Endodermal cell (in vitro differentiated cells): ENCODE results near the gene COL21A1. TPM values are rescaled to one million over a fixed set of nuclear protein-coding genes. Genes with fewer than 3 reads are reported as not detected.

ENCODE experiments used
- DNase-seq: peaks from one replicate; pipeline ENCODE4 v3.0.0-alpha.2; 2017
- H3K27ac ChIP-seq: 2 replicates; pipeline ENCODE4 v1.5.1; 2013; ENCODE audit warnings: mild to moderate bottlenecking, low read depth, low read length, moderate library complexity
- H3K27me3 ChIP-seq: 2 replicates; pipeline ENCODE4 v1.6.1; 2013; ENCODE audit warnings: mild to moderate bottlenecking, low read length, moderate library complexity; ENCODE audit not compliant: insufficient read depth, control insufficient read depth, poor library complexity, severe bottlenecking
- H3K36me3 ChIP-seq: 2 replicates; pipeline ENCODE4 v1.7.0; 2013; ENCODE audit warnings: mild to moderate bottlenecking, low read length, moderate library complexity; ENCODE audit not compliant: control insufficient read depth, insufficient read depth
- H3K4me1 ChIP-seq: one replicate; pipeline ENCODE4 v1.7.0; 2013; ENCODE audit warnings: low read length; ENCODE audit not compliant: control insufficient read depth, insufficient read depth
- H3K4me3 ChIP-seq: 2 replicates; pipeline ENCODE4 v1.5.1; 2013; ENCODE audit warnings: mild to moderate bottlenecking, low read length, moderate library complexity
- H3K9ac ChIP-seq: 2 replicates; pipeline ENCODE4 v1.6.1; 2013; ENCODE audit warnings: mild to moderate bottlenecking, low read length, moderate library complexity; ENCODE audit not compliant: poor library complexity, severe bottlenecking; ENCODE audit errors: extremely low read depth
- H3K9me3 ChIP-seq: 2 replicates; pipeline ENCODE4 v1.6.1; 2013; ENCODE audit warnings: mild to moderate bottlenecking, low read length, moderate library complexity; ENCODE audit not compliant: control insufficient read depth
- H3K27ac Mint-ChIP-seq: 2 replicates; pipeline ENCODE4 v1.8.0; 2020; ENCODE audit warnings: mixed read lengths
- H3K27me3 Mint-ChIP-seq: 2 replicates; pipeline ENCODE4 v1.8.0; 2021; ENCODE audit warnings: mild to moderate bottlenecking, mixed read lengths; ENCODE audit not compliant: insufficient read depth
- H3K36me3 Mint-ChIP-seq: 2 replicates; pipeline ENCODE4 v1.8.0; 2020; ENCODE audit warnings: low read depth, mixed read lengths
- H3K4me1 Mint-ChIP-seq: 2 replicates; pipeline ENCODE4 v1.8.0; 2020; ENCODE audit warnings: mixed read lengths
- H3K4me3 Mint-ChIP-seq: 2 replicates; pipeline ENCODE4 v1.8.0; 2020; ENCODE audit warnings: mild to moderate bottlenecking, moderate library complexity, mixed read lengths
- H3K9me3 Mint-ChIP-seq: 2 replicates; pipeline ENCODE4 v1.8.0; 2020; ENCODE audit warnings: mild to moderate bottlenecking, mixed read lengths
- CTCF ChIP-seq: fragments of 200-600 bp; sonication (generic); conservative IDR thresholded peaks from 2 replicates; pipeline ENCODE4 v1.5.0; 2021; ENCODE audit warnings: antibody characterized with exemption, mild to moderate bottlenecking
- WGBS, 2 experiments: methylation state at CpG; one replicate each; pipeline versions ENCODE4 v1.1.5 to v1.1.7; 2013; ENCODE audit warnings: missing lambda C conversion rate in 2 of 2, mixed read lengths in 1 of 2; ENCODE audit not compliant: insufficient coverage in 1 of 2, insufficient read length in 1 of 2; 5-methylcytosine and 5-hydroxymethylcytosine counted together
- total RNA-seq, 2 donors: library from RNA; stranded (reverse); fragmentation: NEBNext Ultra II Directional in 1 of 2; extraction: Animal tissue kit (Norgen Biotek cat#: 25700) in 1 of 2; gene quantifications; 2 replicates in 1 of 2; 3 replicates in 1 of 2; pipeline ENCODE4 v1.2.1, GENCODE V29; 2021

The COL21A1 gene
- total RNA-seq, 2 donors from 2014 or later: 0.71 to 1.9 TPM

GRCh38 chr6:56073315-56073714 is 174.1 kb downstream of the COL21A1 start:
- H3K4me3 Mint-ChIP-seq: no peak overlapping the region
- no peaks in the 10 kb centered on the region for H3K4me1 Mint-ChIP-seq
- H3K9ac ChIP-seq: no peak overlapping the region
- H3K27me3 Mint-ChIP-seq: no peaks in the 10 kb centered on the region
- peaks cover 10% of the 10 kb centered on the region for H3K9me3 ChIP-seq
- DNase-seq: no peak
- H3K27ac Mint-ChIP-seq: no peak overlapping the region
- no peaks in the 10 kb centered on the region for H3K4me1 ChIP-seq
- H3K36me3 ChIP-seq: no peaks in the 10 kb centered on the region
- H3K27ac ChIP-seq: no peak overlapping the region
- no peaks in the 10 kb centered on the region for H3K36me3 Mint-ChIP-seq
- H3K27me3 ChIP-seq: no peaks in the 10 kb centered on the region
- WGBS, 2 experiments: 100% methylated on average over 1 of the region's 1 CpG; no CpG with 5 or more reads in 1 of the 2 experiments
- TF ChIP-seq CTCF: no peak
- H3K4me3 ChIP-seq: no peak overlapping the region
- H3K9me3 Mint-ChIP-seq: peaks cover 3% of the 10 kb centered on the region

- H3K27me3 Mint-ChIP-seq: no peaks in the 10 kb centered on the region
- no peak overlapping the region for H3K27ac Mint-ChIP-seq
- no peaks in the 10 kb centered on the region for H3K4me1 Mint-ChIP-seq
- Histone ChIP-seq H3K9me3 (peaks cover 10% of the 10 kb centered on the region), H3K27me3 (no peaks in the 10 kb centered on the region), H3K4me3 (no peak overlapping the region), H3K9ac (no peak overlapping the region), H3K36me3 (no peaks in the 10 kb centered on the region), H3K4me1 (no peaks in the 10 kb centered on the region), H3K27ac (no peak overlapping the region)
- no peak for TF ChIP-seq CTCF
- no peaks in the 10 kb centered on the region for H3K36me3 Mint-ChIP-seq
- 100% methylated on average over 1 of the region's 1 CpG; no CpG with 5 or more reads in 1 of the 2 experiments for WGBS, 2 experiments
- H3K4me3 Mint-ChIP-seq: no peak overlapping the region
- H3K9me3 Mint-ChIP-seq: peaks cover 3% of the 10 kb centered on the region
- DNase-seq: no peak
Observed at GRCh38 chr6:56072856-56073255, 174.5 kb downstream of the COL21A1 start.

GRCh38 chr6:56065408-56065807 is 182.0 kb downstream of the COL21A1 start:
- no peaks in the 10 kb centered on the region for H3K9me3 Mint-ChIP-seq
- no peaks in the 10 kb centered on the region for H3K4me1 ChIP-seq
- H3K36me3 Mint-ChIP-seq: no peaks in the 10 kb centered on the region
- no peak for TF ChIP-seq CTCF
- H3K27me3 Mint-ChIP-seq: no peaks in the 10 kb centered on the region
- no peaks in the 10 kb centered on the region for H3K4me1 Mint-ChIP-seq
- no peak overlapping the region for H3K4me3 ChIP-seq
- H3K27me3 ChIP-seq: no peaks in the 10 kb centered on the region
- H3K9me3 ChIP-seq: no peaks in the 10 kb centered on the region
- H3K27ac Mint-ChIP-seq: no peak overlapping the region
- no peaks in the 10 kb centered on the region for H3K36me3 ChIP-seq
- no peak overlapping the region for H3K4me3 Mint-ChIP-seq
- H3K9ac ChIP-seq: no peak overlapping the region
- H3K27ac ChIP-seq: no peak overlapping the region
- no peak for DNase-seq
